BJ (cell line): ENCODE data around the gene RSF1. TPM values are rescaled to one million over a fixed set of nuclear protein-coding genes. Genes with fewer than 3 reads are reported as not detected.

ENCODE experiments used
- CTCF ChIA-PET: fragments of 350-600 bp; formaldehyde crosslinking; extraction: SDS; loops from one replicate; lab custom pipeline; 2021; ENCODE audit warnings: antibody characterized with exemption, inconsistent platforms; lab: Yijun Ruan, JAX
- POLR2A ChIA-PET: fragments of 300-600 bp; sonication (Branson Sonifier 250); formaldehyde crosslinking; extraction: SDS; loops from one replicate; lab custom pipeline; 2021; ENCODE audit warnings: antibody characterized with exemption; lab: Charles Lee
- DNase-seq: peaks from one replicate; pipeline ENCODE4 v3.0.0-alpha.2; 2011; ENCODE audit warnings: low read depth
- H3K27me3 ChIP-seq: 2 replicates; pipeline ENCODE4 v1.6.0; 2011; ENCODE audit warnings: low read length; ENCODE audit not compliant: control insufficient read depth, insufficient read depth
- H3K36me3 ChIP-seq: 2 replicates; pipeline ENCODE4 v1.5.1; 2011; ENCODE audit warnings: low read length; ENCODE audit not compliant: control insufficient read depth, insufficient read depth
- H3K4me3 ChIP-seq: 2 replicates; pipeline ENCODE4 v1.5.1; 2011; ENCODE audit warnings: low read depth, mild to moderate bottlenecking, control low read depth, low read length
- polyA plus RNA-seq: library from polyadenylated mRNA; depleted of rRNA; stranded (reverse); fragments of >200 nt; gene quantifications from 2 replicates; pipeline ENCODE4 v1.2.3, GENCODE V29; 2011
- TF ChIP-seq, protein P1 (sequence below): IDR thresholded peaks from 2 replicates; pipeline ENCODE4 v1.5.1; 2011; ENCODE audit warnings: low read depth, mild to moderate bottlenecking, control low read depth, inconsistent platforms, low read length, moderate library complexity; ENCODE audit not compliant: insufficient read depth

Gene RSF1
- polyA plus RNA-seq, 1 experiment: 6.0 TPM

DNA sequence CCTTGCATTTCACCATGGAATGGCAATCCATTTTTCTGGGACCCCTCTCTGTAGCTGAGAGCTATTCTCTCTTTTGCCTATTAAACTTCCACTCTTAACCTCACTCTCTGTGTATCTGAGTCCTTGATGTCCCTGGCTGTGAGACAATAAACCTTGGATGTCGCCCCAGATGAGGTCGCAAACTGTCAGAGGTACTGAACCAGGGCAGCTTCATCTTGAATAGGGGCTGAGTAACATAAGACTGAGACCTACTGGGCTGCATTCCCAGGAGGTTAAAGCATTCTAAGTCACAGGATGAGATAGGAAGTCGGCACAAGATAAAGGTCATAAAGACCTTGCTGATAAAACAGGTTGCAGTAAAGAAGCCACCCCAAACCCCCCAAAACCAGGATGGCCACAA is 68.0 kb downstream of the RSF1 start:
- ChIA-PET CTCF (no interaction called here), POLR2A (no interaction called here)
- H3K4me3 ChIP-seq: no peak overlapping the region
- no peaks in the 10 kb centered on the region for H3K27me3 ChIP-seq
- DNase-seq: no peak
- TF ChIP-seq, protein P1, sequence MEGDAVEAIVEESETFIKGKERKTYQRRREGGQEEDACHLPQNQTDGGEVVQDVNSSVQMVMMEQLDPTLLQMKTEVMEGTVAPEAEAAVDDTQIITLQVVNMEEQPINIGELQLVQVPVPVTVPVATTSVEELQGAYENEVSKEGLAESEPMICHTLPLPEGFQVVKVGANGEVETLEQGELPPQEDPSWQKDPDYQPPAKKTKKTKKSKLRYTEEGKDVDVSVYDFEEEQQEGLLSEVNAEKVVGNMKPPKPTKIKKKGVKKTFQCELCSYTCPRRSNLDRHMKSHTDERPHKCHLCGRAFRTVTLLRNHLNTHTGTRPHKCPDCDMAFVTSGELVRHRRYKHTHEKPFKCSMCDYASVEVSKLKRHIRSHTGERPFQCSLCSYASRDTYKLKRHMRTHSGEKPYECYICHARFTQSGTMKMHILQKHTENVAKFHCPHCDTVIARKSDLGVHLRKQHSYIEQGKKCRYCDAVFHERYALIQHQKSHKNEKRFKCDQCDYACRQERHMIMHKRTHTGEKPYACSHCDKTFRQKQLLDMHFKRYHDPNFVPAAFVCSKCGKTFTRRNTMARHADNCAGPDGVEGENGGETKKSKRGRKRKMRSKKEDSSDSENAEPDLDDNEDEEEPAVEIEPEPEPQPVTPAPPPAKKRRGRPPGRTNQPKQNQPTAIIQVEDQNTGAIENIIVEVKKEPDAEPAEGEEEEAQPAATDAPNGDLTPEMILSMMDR: no peak
- H3K36me3 ChIP-seq: peaks cover 2% of the 10 kb centered on the region

DNA sequence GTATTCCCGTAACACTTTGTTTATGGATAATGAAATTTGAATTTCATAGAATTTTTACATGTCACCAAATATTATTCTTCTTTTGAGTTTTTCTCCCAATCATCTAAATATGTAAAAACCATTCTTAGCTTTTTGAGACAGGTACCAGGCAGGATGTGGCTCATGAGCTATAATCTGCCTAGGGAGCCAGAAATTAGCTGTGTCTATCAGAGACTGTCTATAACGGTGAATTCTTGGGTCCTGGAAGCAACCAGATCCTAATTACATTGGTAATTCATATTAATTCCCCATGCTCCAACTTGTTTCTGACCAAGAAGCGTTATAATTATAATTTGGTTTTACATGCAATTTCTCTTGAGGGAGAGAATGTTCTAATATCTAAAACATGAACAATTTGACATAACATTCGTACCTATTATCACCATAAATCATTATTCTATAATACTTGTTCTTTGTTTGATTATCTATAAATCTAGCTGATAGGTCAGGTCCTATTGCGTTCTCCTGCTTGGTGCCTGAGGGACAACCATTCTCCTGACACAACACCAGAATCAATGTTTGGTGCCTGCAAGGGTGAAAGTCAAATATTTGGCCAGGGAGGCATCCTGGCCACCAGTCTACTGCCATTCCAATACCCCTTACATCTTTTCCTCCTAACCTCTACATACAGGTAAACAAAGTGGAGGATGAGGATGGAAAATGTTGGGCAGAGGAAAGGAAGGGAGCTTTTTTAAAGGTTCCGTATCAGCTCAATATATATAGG is 69.9 kb downstream of the RSF1 start:
- Histone ChIP-seq H3K36me3 (peaks cover 2% of the 10 kb centered on the region), H3K27me3 (no peaks in the 10 kb centered on the region), H3K4me3 (no peak overlapping the region)
- DNase-seq: no peak
- ChIA-PET POLR2A (no interaction called here), CTCF (interaction anchor here (0.6 kb wide), 2 partner anchors 11 to 153 kb away, joined by 3 read pairs; no protein-coding TSS in a partner anchor)
- TF ChIP-seq, protein P1: no peak

DNA sequence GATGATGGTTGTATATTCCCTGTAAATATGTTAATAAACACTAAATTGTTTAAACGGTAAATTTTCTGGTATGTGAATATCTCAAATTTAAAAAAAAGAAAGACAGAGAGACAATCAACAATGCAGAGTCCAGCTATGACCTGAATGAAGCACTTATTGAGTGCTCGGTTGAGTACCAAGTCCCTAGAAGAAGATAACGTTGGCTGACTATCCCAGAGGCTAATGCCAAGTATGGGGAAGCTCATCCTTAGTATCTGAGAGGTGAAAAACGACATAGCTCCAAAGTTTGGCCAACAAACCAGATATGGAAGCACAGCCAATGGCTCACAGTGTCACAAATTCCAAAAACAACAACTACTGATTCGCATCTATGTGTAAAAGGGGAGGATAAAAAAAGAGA is 71.3 kb downstream of the RSF1 start:
- H3K36me3 ChIP-seq: no peaks in the 10 kb centered on the region
- no peak overlapping the region for H3K4me3 ChIP-seq
- ChIA-PET CTCF (no interaction called here), POLR2A (no interaction called here)
- no peak for DNase-seq
- no peaks in the 10 kb centered on the region for H3K27me3 ChIP-seq
- TF ChIP-seq, protein P1: no peak

DNA sequence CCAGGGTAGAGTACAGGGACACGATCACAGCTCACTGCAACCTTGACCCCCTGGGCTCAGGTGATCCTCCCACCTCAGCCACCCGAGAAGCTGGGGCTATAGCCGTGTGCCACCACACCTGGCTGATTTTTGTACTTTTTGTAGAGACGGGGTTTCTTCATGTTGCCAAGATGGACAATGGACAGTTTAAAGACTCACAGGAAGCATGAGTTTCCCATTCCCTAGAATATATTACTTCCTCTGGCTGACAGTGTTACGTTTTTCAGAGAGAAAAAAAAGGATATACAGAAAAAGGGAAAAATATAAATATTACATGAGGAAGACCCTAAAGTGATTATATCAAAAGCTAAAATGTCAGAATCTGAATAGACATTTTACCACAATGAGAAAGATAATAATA is 72.3 kb downstream of the RSF1 start:
- no peaks in the 10 kb centered on the region for H3K36me3 ChIP-seq
- H3K27me3 ChIP-seq: no peaks in the 10 kb centered on the region
- ChIA-PET CTCF (interaction anchor here (1.1 kb wide), 1 partner anchor 14 kb away, joined by 3 read pairs; no protein-coding TSS in a partner anchor), POLR2A (no interaction called here)
- TF ChIP-seq, protein P1: no peak
- no peak overlapping the region for H3K4me3 ChIP-seq
- no peak for DNase-seq

DNA sequence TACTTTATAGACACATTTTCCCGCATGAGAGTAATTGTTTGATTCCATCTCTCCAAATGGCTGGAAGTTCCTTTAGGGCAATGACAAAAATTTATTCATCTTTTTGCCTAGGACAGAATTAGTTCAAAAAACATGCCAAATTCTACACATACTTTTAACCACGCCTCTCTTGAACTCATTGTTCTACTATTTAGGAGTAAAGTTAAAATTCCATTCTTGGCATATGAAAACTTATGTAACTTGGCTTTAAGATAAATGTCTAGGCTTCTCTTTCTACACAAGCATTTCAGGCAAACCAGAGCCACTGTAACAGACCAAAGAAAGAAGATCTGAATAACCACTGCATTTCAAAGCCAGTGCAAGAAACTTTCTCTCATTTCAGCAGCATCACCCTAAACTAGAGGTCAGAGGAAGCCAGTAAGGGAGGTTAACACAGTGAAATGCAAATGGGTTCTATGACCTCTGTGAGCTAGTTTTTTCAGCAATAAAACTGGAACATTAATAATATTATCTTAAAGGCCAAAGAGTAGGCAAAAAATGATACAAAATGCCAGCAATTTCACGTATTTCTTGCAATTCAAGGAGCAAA is 73.0 kb downstream of the RSF1 start:
- CTCF ChIA-PET: interaction anchor here (1.1 kb wide), 1 partner anchor 14 kb away, joined by 3 read pairs; no protein-coding TSS in a partner anchor
- Histone ChIP-seq H3K36me3 (no peaks in the 10 kb centered on the region), H3K27me3 (no peaks in the 10 kb centered on the region), H3K4me3 (no peak overlapping the region)
- DNase-seq: peak; percentile 5
- TF ChIP-seq, protein P1: no peak
- POLR2A ChIA-PET: no interaction called here
